ENCODE measurements around the gene GPC5.

Gene GPC5

DNA sequence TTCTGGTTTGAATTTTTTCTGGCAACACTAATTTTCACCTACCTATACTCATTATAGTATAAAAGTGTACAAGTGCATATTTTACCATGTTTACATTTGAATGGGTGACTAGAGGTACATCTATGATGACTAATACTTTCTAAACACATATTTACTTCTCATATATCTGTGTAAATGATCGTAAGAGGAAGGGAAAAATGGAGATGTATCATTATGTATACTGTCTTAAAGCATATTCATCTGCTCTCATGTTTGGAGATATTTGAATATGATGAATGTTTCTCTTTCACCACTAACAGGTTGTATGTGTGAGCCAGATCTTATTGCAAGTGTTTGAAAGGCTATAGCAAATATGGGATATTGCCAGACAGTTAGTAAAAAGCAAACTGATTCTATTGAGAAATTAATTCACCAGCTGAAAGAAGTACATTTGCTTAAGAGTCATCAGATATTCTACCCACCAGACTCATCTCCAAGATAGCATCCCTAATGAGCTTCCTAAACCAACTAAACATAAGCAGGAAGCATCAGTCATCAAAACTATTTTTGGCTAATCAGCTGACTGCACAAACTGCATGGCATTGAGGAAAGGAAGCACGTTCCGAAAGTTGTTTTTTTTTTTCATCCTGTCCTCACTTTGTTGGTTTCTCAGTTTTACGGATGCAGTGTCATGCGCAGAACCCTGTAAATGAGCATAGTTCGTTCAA, 738.2 kb downstream of the GPC5 start:
- H3K4me1 ChIP-seq (ENCODE audit: control insufficient read depth, low read depth, low read length) = no peaks in the 10 kb centered on the region
- no peak overlapping the region for H3K9ac ChIP-seq (ENCODE audit: low read length)
- H2BK120ac ChIP-seq (ENCODE audit: low read depth, low read length) = no peak overlapping the region
- H2BK5ac ChIP-seq (ENCODE audit: low read length) = no peak overlapping the region
- no peak for DNase-seq
- WGBS (ENCODE audit: extremely low coverage, insufficient coverage, low lambda C conversion rate) = no CpG with 5 or more reads among the region's 6 CpGs
- H3K4me2 ChIP-seq (ENCODE audit: low read length) = no peak overlapping the region
- no peaks in the 10 kb centered on the region for H3K27me3 ChIP-seq (ENCODE audit: insufficient read depth, low read length, poor library complexity)
- H2BK15ac ChIP-seq (replicated peaks; ENCODE audit: low read depth) = no peak overlapping the region
- H3K23ac ChIP-seq (ENCODE audit: low read length) = no peak overlapping the region
- H3K56ac ChIP-seq (ENCODE audit: low read length) = no peak overlapping the region
- H3K27ac ChIP-seq (ENCODE audit: low read depth, low read length) = no peak overlapping the region
- no peaks in the 10 kb centered on the region for H3K79me1 ChIP-seq (ENCODE audit: low read length)
- H3K79me2 ChIP-seq (ENCODE audit: control insufficient read depth, insufficient read depth, low read length) = no peaks in the 10 kb centered on the region
- no peak overlapping the region for H3K4ac ChIP-seq (ENCODE audit: low read depth, low read length)
- H3K36me3 ChIP-seq (ENCODE audit: control insufficient read depth, insufficient read depth, low read length) = no peaks in the 10 kb centered on the region
- H3K4me3 ChIP-seq (ENCODE audit: low read length) = no peak overlapping the region
- no peak overlapping the region for H4K8ac ChIP-seq (ENCODE audit: low read depth, low read length)
- no peak overlapping the region for H4K5ac ChIP-seq (ENCODE audit: low read length)
- H2AK5ac ChIP-seq (ENCODE audit: low read length) = no peak overlapping the region
- no peak overlapping the region for H3K18ac ChIP-seq (ENCODE audit: low read length)

DNA sequence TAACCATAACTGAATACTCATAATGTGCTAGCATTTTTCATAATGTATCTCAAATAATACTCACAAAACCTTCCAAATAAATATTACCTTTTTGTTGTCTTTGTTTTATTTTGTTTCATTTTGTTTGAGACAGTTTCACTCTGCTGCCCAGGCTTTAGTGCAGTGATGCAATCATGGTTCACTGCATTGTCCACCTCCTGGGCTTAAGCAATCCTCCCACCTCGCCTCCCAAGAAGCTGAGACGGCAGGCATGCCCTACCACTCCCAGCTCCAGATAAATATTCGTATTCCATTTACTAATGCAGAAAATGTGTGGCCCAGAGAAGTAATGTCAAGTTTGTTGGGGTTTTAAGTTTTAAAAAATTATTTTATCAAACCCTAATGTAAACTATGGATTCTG, 739.1 kb downstream of the GPC5 start:
- Histone ChIP-seq H3K4me2 (ENCODE audit: low read length) (no peak overlapping the region), H3K4me1 (ENCODE audit: control insufficient read depth, low read depth, low read length) (no peaks in the 10 kb centered on the region), H3K9ac (ENCODE audit: low read length) (no peak overlapping the region), H2AK5ac (ENCODE audit: low read length) (no peak overlapping the region), H3K18ac (ENCODE audit: low read length) (no peak overlapping the region), H3K4me3 (ENCODE audit: low read length) (no peak overlapping the region), H3K4ac (ENCODE audit: low read depth, low read length) (no peak overlapping the region), H3K23ac (ENCODE audit: low read length) (no peak overlapping the region), H4K8ac (ENCODE audit: low read depth, low read length) (no peak overlapping the region), H2BK120ac (ENCODE audit: low read depth, low read length) (no peak overlapping the region), H2BK5ac (ENCODE audit: low read length) (no peak overlapping the region), H3K79me1 (ENCODE audit: low read length) (no peaks in the 10 kb centered on the region), H4K5ac (ENCODE audit: low read length) (no peak overlapping the region), H3K27ac (ENCODE audit: low read depth, low read length) (no peak overlapping the region), H2BK15ac (replicated peaks; ENCODE audit: low read depth) (no peak overlapping the region), H3K27me3 (ENCODE audit: insufficient read depth, low read length, poor library complexity) (no peaks in the 10 kb centered on the region), H3K79me2 (ENCODE audit: control insufficient read depth, insufficient read depth, low read length) (no peaks in the 10 kb centered on the region), H3K56ac (ENCODE audit: low read length) (no peak overlapping the region), H3K36me3 (ENCODE audit: control insufficient read depth, insufficient read depth, low read length) (no peaks in the 10 kb centered on the region)
- no CpG with 5 or more reads among the region's 3 CpGs for WGBS (ENCODE audit: extremely low coverage, insufficient coverage, low lambda C conversion rate)
- no peak for DNase-seq

DNA sequence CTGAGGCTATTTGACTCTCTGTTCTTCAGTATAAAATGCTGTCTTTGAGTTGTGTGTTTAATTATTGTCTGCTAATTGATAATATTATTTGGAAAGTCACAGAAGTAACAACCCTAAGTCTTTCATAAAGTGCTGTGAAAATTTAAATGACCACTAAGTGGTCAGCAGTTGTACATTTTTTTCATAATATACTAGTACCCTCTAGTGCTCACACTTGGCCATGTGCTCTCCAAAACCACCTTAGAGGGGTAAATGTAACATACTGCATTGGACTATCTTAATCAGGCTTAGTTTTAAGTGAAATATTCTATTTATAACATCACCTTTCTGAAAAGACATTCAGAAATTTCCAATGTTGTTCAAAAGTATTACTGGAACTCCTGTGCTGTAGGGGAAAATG, 745.3 kb downstream of the GPC5 start:
- Histone ChIP-seq H2AK5ac (ENCODE audit: low read length) (no peak overlapping the region), H2BK15ac (replicated peaks; ENCODE audit: low read depth) (no peak overlapping the region), H3K79me2 (ENCODE audit: control insufficient read depth, insufficient read depth, low read length) (no peaks in the 10 kb centered on the region), H3K18ac (ENCODE audit: low read length) (no peak overlapping the region), H3K56ac (ENCODE audit: low read length) (no peak overlapping the region), H3K4me2 (ENCODE audit: low read length) (no peak overlapping the region), H3K79me1 (ENCODE audit: low read length) (no peaks in the 10 kb centered on the region), H2BK5ac (ENCODE audit: low read length) (no peak overlapping the region), H3K36me3 (ENCODE audit: control insufficient read depth, insufficient read depth, low read length) (no peaks in the 10 kb centered on the region), H3K27me3 (ENCODE audit: insufficient read depth, low read length, poor library complexity) (no peaks in the 10 kb centered on the region), H3K4ac (ENCODE audit: low read depth, low read length) (no peak overlapping the region), H4K5ac (ENCODE audit: low read length) (no peak overlapping the region), H3K23ac (ENCODE audit: low read length) (no peak overlapping the region), H3K4me1 (ENCODE audit: control insufficient read depth, low read depth, low read length) (no peaks in the 10 kb centered on the region), H4K8ac (ENCODE audit: low read depth, low read length) (no peak overlapping the region), H2BK120ac (ENCODE audit: low read depth, low read length) (no peak overlapping the region), H3K4me3 (ENCODE audit: low read length) (no peak overlapping the region), H3K9ac (ENCODE audit: low read length) (no peak overlapping the region), H3K27ac (ENCODE audit: low read depth, low read length) (no peak overlapping the region)
- no peak for DNase-seq

DNA sequence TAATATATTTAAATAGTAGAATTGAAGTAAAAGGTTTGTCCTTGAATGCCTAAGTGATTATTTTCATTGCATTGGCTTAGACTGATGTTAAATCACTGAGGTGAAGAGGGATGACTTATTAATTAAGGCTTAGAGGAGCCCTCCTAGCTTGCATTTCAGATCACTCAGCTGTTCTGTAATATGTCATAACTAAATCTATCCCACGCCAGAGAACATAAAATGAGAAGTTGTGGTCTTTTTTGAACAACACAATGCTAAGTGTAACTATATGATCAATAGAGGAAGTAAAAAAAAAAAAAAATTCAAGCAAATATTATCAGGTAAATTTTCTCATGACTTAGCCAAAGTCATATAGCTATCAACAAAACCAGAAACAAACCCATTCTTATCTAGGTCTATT, 752.2 kb downstream of the GPC5 start:
- Histone ChIP-seq H3K36me3 (ENCODE audit: control insufficient read depth, insufficient read depth, low read length) (no peaks in the 10 kb centered on the region), H3K56ac (ENCODE audit: low read length) (no peak overlapping the region), H4K5ac (ENCODE audit: low read length) (no peak overlapping the region), H3K23ac (ENCODE audit: low read length) (no peak overlapping the region), H3K18ac (ENCODE audit: low read length) (no peak overlapping the region), H3K27ac (ENCODE audit: low read depth, low read length) (no peak overlapping the region), H2BK15ac (replicated peaks; ENCODE audit: low read depth) (no peak overlapping the region), H2BK120ac (ENCODE audit: low read depth, low read length) (no peak overlapping the region), H3K4me3 (ENCODE audit: low read length) (no peak overlapping the region), H3K79me1 (ENCODE audit: low read length) (no peaks in the 10 kb centered on the region), H2BK5ac (ENCODE audit: low read length) (no peak overlapping the region), H3K4ac (ENCODE audit: low read depth, low read length) (no peak overlapping the region), H4K8ac (ENCODE audit: low read depth, low read length) (no peak overlapping the region), H3K4me1 (ENCODE audit: control insufficient read depth, low read depth, low read length) (no peaks in the 10 kb centered on the region), H3K27me3 (ENCODE audit: insufficient read depth, low read length, poor library complexity) (no peaks in the 10 kb centered on the region), H3K79me2 (ENCODE audit: control insufficient read depth, insufficient read depth, low read length) (no peaks in the 10 kb centered on the region), H3K9ac (ENCODE audit: low read length) (no peak overlapping the region), H2AK5ac (ENCODE audit: low read length) (no peak overlapping the region), H3K4me2 (ENCODE audit: low read length) (no peak overlapping the region)
- DNase-seq = no peak
- WGBS (ENCODE audit: extremely low coverage, insufficient coverage, low lambda C conversion rate) = no CpG with 5 or more reads among the region's 1 CpG

DNA sequence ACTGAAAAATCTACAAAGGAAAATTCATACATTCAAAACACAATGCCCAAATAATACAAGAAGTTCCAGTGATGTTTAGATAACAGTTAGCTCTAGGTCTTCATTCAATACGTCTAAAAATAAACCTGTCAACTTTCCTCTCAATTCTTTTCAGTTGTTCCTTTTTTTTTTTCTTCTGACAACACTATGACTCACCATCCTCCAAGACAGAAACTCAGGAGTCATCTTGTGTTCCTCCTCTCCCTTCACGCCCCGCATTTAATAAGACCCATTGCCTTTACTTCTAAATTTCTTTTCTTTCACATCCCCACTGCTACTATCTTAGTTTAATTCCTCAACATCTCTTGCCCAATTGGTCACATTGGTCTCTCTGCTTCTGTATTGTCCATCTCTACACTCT, 759.9 kb downstream of the GPC5 start:
- H3K4me3 ChIP-seq (ENCODE audit: low read length) = no peak overlapping the region
- no peak overlapping the region for H2AK5ac ChIP-seq (ENCODE audit: low read length)
- no peaks in the 10 kb centered on the region for H3K4me1 ChIP-seq (ENCODE audit: control insufficient read depth, low read depth, low read length)
- H2BK120ac ChIP-seq (ENCODE audit: low read depth, low read length) = no peak overlapping the region
- no peak overlapping the region for H3K27ac ChIP-seq (ENCODE audit: low read depth, low read length)
- no peaks in the 10 kb centered on the region for H3K79me1 ChIP-seq (ENCODE audit: low read length)
- H4K5ac ChIP-seq (ENCODE audit: low read length) = no peak overlapping the region
- no CpG with 5 or more reads among the region's 3 CpGs for WGBS (ENCODE audit: extremely low coverage, insufficient coverage, low lambda C conversion rate)
- H3K9ac ChIP-seq (ENCODE audit: low read length) = no peak overlapping the region
- H3K79me2 ChIP-seq (ENCODE audit: control insufficient read depth, insufficient read depth, low read length) = no peaks in the 10 kb centered on the region
- no peak for DNase-seq
- no peak overlapping the region for H2BK15ac ChIP-seq (replicated peaks; ENCODE audit: low read depth)
- H3K18ac ChIP-seq (ENCODE audit: low read length) = no peak overlapping the region
- H3K23ac ChIP-seq (ENCODE audit: low read length) = no peak overlapping the region
- no peak overlapping the region for H3K4me2 ChIP-seq (ENCODE audit: low read length)
- H4K8ac ChIP-seq (ENCODE audit: low read depth, low read length) = no peak overlapping the region
- no peak overlapping the region for H3K4ac ChIP-seq (ENCODE audit: low read depth, low read length)
- H3K27me3 ChIP-seq (ENCODE audit: insufficient read depth, low read length, poor library complexity) = no peaks in the 10 kb centered on the region
- H2BK5ac ChIP-seq (ENCODE audit: low read length) = no peak overlapping the region
- no peaks in the 10 kb centered on the region for H3K36me3 ChIP-seq (ENCODE audit: control insufficient read depth, insufficient read depth, low read length)
- H3K56ac ChIP-seq (ENCODE audit: low read length) = no peak overlapping the region

DNA sequence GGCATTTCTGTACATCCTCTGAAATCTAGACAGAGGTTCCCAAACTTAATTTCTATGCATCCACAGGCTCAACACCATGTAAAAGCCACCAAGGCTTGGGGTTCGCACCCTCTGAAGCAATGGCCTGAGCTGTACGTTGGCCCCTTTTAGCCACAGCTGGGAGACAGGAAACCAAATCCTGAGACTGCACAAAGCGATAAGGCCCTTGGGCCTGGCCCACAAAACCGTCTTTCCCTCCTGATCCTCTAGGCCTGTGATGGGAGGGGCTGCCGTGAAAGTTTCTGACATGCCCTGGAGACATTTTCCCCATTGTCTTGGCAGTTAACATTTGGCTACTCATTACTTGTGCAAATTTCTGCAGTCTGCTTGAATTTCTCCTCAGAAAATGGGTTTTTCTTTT, 766.4 kb downstream of the GPC5 start:
- peak; percentile 32 for DNase-seq
- no peaks in the 10 kb centered on the region for H3K79me1 ChIP-seq (ENCODE audit: low read length)

More for the DNA sequence above, 766.4 kb downstream of the GPC5 start:
- Histone ChIP-seq H3K23ac (ENCODE audit: low read length) (no peak overlapping the region), H2AK5ac (ENCODE audit: low read length) (no peak overlapping the region), H3K4me1 (ENCODE audit: control insufficient read depth, low read depth, low read length) (no peaks in the 10 kb centered on the region), H3K4ac (ENCODE audit: low read depth, low read length) (no peak overlapping the region), H3K9ac (ENCODE audit: low read length) (no peak overlapping the region), H3K27ac (ENCODE audit: low read depth, low read length) (no peak overlapping the region), H3K36me3 (ENCODE audit: control insufficient read depth, insufficient read depth, low read length) (no peaks in the 10 kb centered on the region), H4K8ac (ENCODE audit: low read depth, low read length) (no peak overlapping the region), H4K5ac (ENCODE audit: low read length) (no peak overlapping the region), H2BK15ac (replicated peaks; ENCODE audit: low read depth) (no peak overlapping the region), H3K27me3 (ENCODE audit: insufficient read depth, low read length, poor library complexity) (no peaks in the 10 kb centered on the region), H3K18ac (ENCODE audit: low read length) (no peak overlapping the region), H2BK120ac (ENCODE audit: low read depth, low read length) (no peak overlapping the region), H3K4me2 (ENCODE audit: low read length) (no peak overlapping the region), H2BK5ac (ENCODE audit: low read length) (no peak overlapping the region), H3K4me3 (ENCODE audit: low read length) (no peak overlapping the region), H3K79me2 (ENCODE audit: control insufficient read depth, insufficient read depth, low read length) (no peaks in the 10 kb centered on the region), H3K56ac (ENCODE audit: low read length) (no peak overlapping the region)
- WGBS (ENCODE audit: extremely low coverage, insufficient coverage, low lambda C conversion rate) = no CpG with 5 or more reads among the region's 5 CpGs
